HG02938 (cell line): ENCODE data around the gene SHROOM3.

Experiments
- ATAC-seq: cut with Tn5 transposase; IDR thresholded peaks from one replicate; pipeline ENCODE4 v1.9.1; 2021; ENCODE audit warnings: mild to moderate bottlenecking, moderate library complexity; ENCODE audit not compliant: unreplicated experiment

SHROOM3 gene

GRCh38 chr4:76687746-76688448 lies 252.9 kb downstream of the SHROOM3 start:
- no peak for ATAC-seq

GRCh38 chr4:76688619-76689144 lies 253.7 kb downstream of the SHROOM3 start:
- ATAC-seq, result no peak

- no peak for ATAC-seq
Observed at GRCh38 chr4:76689145-76689817, 254.3 kb downstream of the SHROOM3 start.

GRCh38 chr4:76690011-76690905 lies 255.2 kb downstream of the SHROOM3 start:
- no peak for ATAC-seq

GRCh38 chr4:76690906-76691275 lies 255.9 kb downstream of the SHROOM3 start:
- no peak for ATAC-seq

GRCh38 chr4:76691807-76692582 lies 257.0 kb downstream of the SHROOM3 start:
- no peak for ATAC-seq

GRCh38 chr4:76692761-76693160 lies 257.7 kb downstream of the SHROOM3 start:
- ATAC-seq, result no peak

- ATAC-seq, result no peak
Observed at GRCh38 chr4:76694056-76694455, 259.0 kb downstream of the SHROOM3 start.

GRCh38 chr4:76696109-76696508 lies 261.1 kb downstream of the SHROOM3 start:
- no peak for ATAC-seq

GRCh38 chr4:76697129-76697803 lies 262.2 kb downstream of the SHROOM3 start:
- ATAC-seq, result peak; percentile 86

- no peak for ATAC-seq
Observed at GRCh38 chr4:76698141-76698540, 263.1 kb downstream of the SHROOM3 start.

GRCh38 chr4:76699751-76700310 lies 264.8 kb downstream of the SHROOM3 start:
- ATAC-seq, result no peak

- no peak for ATAC-seq
Observed at GRCh38 chr4:76702440-76703122, 267.6 kb downstream of the SHROOM3 start.

- ATAC-seq, result no peak
Observed at GRCh38 chr4:76703123-76703490, 268.1 kb downstream of the SHROOM3 start.

- no peak for ATAC-seq
Observed at GRCh38 chr4:76703676-76704075, 268.6 kb downstream of the SHROOM3 start.

GRCh38 chr4:76704133-76704881 lies 269.3 kb downstream of the SHROOM3 start:
- no peak for ATAC-seq

GRCh38 chr4:76705472-76705871 lies 270.4 kb downstream of the SHROOM3 start:
- ATAC-seq, result no peak

GRCh38 chr4:76706581-76706980 lies 271.6 kb downstream of the SHROOM3 start:
- ATAC-seq, result no peak
